SK-N-SH treated with all-trans-retinoic acid at 6 μM for 48 hours (cell line): Measurements from ENCODE around the gene DUSP7.

Experiments used
- ATAC-seq: fragments of 200-7000 bp; cut with Tn5 transposase; 3 replicates; pipeline ENCODE4 v1.9.1; 2020; ENCODE audit warnings: mild to moderate bottlenecking, moderate library complexity
- ARNTL ChIP-seq: fragments of 450-650 bp; formaldehyde crosslinking; IDR thresholded peaks from 2 replicates; pipeline ENCODE4 v1.5.0; 2020; ENCODE audit warnings: low read depth, mild to moderate bottlenecking, moderate library complexity, borderline replicate concordance
- BACH2 ChIP-seq: fragments of 250-450 bp; sonication (Bioruptor Pico); IDR thresholded peaks from 2 replicates; pipeline ENCODE4 v1.9.0; 2021; ENCODE audit warnings: mild to moderate bottlenecking, borderline replicate concordance
- ESRRG ChIP-seq: fragments of 250-450 bp; sonication (Bioruptor Pico); IDR thresholded peaks from 2 replicates; pipeline ENCODE4 v1.6.1; 2021; ENCODE audit warnings: mild to moderate bottlenecking
- ISL1 ChIP-seq: fragments of 250-450 bp; sonication (Bioruptor Pico); IDR thresholded peaks from 2 replicates; pipeline ENCODE4 v2.1.2; 2022; ENCODE audit warnings: mild to moderate bottlenecking, moderate library complexity
- OSR1 ChIP-seq: fragments of 250-450 bp; sonication (Bioruptor Pico); IDR thresholded peaks from 2 replicates; pipeline ENCODE4 v1.8.0; 2022; ENCODE audit warnings: moderate library complexity, mild to moderate bottlenecking, inconsistent platforms
- PPARA ChIP-seq: fragments of 250-450 bp; sonication (Bioruptor Pico); IDR thresholded peaks from 2 replicates; pipeline ENCODE4 v1.5.0; 2020; ENCODE audit warnings: mild to moderate bottlenecking, borderline replicate concordance
- RARB ChIP-seq: fragments of 250-450 bp; sonication (Bioruptor Pico); IDR thresholded peaks from 2 replicates; pipeline ENCODE4 v1.8.0; 2021; ENCODE audit warnings: mild to moderate bottlenecking, moderate library complexity
- SNAI2 ChIP-seq: fragments of 250-450 bp; sonication (Bioruptor Pico); IDR thresholded peaks from 2 replicates; pipeline ENCODE4 v1.5.0; 2020; ENCODE audit warnings: mild to moderate bottlenecking, moderate library complexity
- TCF4 ChIP-seq: fragments of 250-450 bp; sonication (Bioruptor Pico); IDR thresholded peaks from 2 replicates; pipeline ENCODE4 v1.8.0; 2021; ENCODE audit warnings: mild to moderate bottlenecking, moderate library complexity, borderline replicate concordance
- TOX ChIP-seq: fragments of 250-450 bp; sonication (Bioruptor Pico); IDR thresholded peaks from 2 replicates; pipeline ENCODE4 v1.8.0; 2021; ENCODE audit warnings: mild to moderate bottlenecking, moderate library complexity, borderline replicate concordance
- ZC3H10 ChIP-seq: fragments of 250-450 bp; sonication (Bioruptor Pico); IDR thresholded peaks from 2 replicates; pipeline ENCODE4 v1.5.1; 2021; ENCODE audit warnings: mild to moderate bottlenecking, moderate library complexity
- ZFP3 ChIP-seq: fragments of 250-450 bp; sonication (Bioruptor Pico); IDR thresholded peaks from 2 replicates; pipeline ENCODE4 v1.5.0; 2020; ENCODE audit warnings: mild to moderate bottlenecking, moderate library complexity
- ZFP30 ChIP-seq: fragments of 450-650 bp; formaldehyde crosslinking; IDR thresholded peaks from 2 replicates; pipeline ENCODE4 v1.5.0; 2022; ENCODE audit warnings: mild to moderate bottlenecking, moderate library complexity
- ZNF565 ChIP-seq: fragments of 450-650 bp; formaldehyde crosslinking; conservative IDR thresholded peaks from 2 replicates; pipeline ENCODE4 v1.5.0; 2020; ENCODE audit warnings: low read depth, mild to moderate bottlenecking, moderate library complexity
- ZNF70 ChIP-seq: fragments of 450-650 bp; formaldehyde crosslinking; IDR thresholded peaks from 2 replicates; pipeline ENCODE4 v1.5.0; 2020; ENCODE audit warnings: mild to moderate bottlenecking, moderate library complexity
- ZNF8 ChIP-seq: fragments of 450-650 bp; formaldehyde crosslinking; IDR thresholded peaks from 2 replicates; pipeline ENCODE4 v1.5.0; 2020; ENCODE audit warnings: mild to moderate bottlenecking, moderate library complexity
- TF ChIP-seq, protein P1 (sequence below): fragments of 250-450 bp; sonication (Bioruptor Pico); IDR thresholded peaks from 2 replicates; pipeline ENCODE4 v1.5.0; 2020; ENCODE audit warnings: mild to moderate bottlenecking, moderate library complexity
- TF ChIP-seq, protein P2 (sequence below): fragments of 250-450 bp; sonication (Bioruptor Pico); IDR thresholded peaks from 2 replicates; pipeline ENCODE4 v1.5.1; 2021; ENCODE audit warnings: mild to moderate bottlenecking, moderate library complexity
- TF ChIP-seq, protein P3 (sequence below): fragments of 250-450 bp; sonication (Bioruptor Pico); IDR thresholded peaks from 2 replicates; pipeline ENCODE4 v1.8.0; 2020; ENCODE audit warnings: mild to moderate bottlenecking, moderate library complexity, borderline replicate concordance
- TF ChIP-seq, protein P4 (sequence below): fragments of 250-450 bp; sonication (Bioruptor Pico); IDR thresholded peaks from 2 replicates; pipeline ENCODE4 v1.8.0; 2021; ENCODE audit warnings: low read depth, mild to moderate bottlenecking, moderate library complexity, borderline replicate concordance
- TF ChIP-seq, protein P5 (sequence below): fragments of 250-450 bp; sonication (Bioruptor Pico); IDR thresholded peaks from 2 replicates; pipeline ENCODE4 v1.5.1; 2020; ENCODE audit warnings: low read depth, mild to moderate bottlenecking, moderate library complexity

Gene DUSP7

DNA sequence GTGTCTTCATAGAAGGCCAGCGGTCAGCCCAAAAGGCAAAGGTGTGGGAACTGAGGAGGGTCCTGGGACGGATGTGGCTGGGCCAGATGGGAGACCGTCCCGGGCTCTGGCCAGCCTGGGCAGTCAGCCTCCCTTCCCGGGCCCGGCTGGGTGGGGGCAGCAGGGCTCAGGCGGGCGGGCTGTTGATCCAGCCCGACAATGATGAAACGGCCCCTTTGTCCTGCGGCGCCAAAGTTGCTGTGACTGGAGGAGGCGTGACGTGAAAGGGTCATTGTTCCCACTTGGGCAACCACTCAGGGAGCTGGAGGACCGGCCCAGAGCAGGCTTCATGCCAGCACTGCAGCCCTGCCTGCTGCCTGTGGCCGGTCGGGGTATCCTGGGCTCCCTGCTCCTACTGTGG, 16.5 kb downstream of the DUSP7 start:
- no peak for TF ChIP-seq OSR1 (CRISPR knock-in tag)
- TF ChIP-seq ESRRG (CRISPR knock-in tag): no peak
- no peak for TF ChIP-seq ZNF70
- TF ChIP-seq, protein P1, sequence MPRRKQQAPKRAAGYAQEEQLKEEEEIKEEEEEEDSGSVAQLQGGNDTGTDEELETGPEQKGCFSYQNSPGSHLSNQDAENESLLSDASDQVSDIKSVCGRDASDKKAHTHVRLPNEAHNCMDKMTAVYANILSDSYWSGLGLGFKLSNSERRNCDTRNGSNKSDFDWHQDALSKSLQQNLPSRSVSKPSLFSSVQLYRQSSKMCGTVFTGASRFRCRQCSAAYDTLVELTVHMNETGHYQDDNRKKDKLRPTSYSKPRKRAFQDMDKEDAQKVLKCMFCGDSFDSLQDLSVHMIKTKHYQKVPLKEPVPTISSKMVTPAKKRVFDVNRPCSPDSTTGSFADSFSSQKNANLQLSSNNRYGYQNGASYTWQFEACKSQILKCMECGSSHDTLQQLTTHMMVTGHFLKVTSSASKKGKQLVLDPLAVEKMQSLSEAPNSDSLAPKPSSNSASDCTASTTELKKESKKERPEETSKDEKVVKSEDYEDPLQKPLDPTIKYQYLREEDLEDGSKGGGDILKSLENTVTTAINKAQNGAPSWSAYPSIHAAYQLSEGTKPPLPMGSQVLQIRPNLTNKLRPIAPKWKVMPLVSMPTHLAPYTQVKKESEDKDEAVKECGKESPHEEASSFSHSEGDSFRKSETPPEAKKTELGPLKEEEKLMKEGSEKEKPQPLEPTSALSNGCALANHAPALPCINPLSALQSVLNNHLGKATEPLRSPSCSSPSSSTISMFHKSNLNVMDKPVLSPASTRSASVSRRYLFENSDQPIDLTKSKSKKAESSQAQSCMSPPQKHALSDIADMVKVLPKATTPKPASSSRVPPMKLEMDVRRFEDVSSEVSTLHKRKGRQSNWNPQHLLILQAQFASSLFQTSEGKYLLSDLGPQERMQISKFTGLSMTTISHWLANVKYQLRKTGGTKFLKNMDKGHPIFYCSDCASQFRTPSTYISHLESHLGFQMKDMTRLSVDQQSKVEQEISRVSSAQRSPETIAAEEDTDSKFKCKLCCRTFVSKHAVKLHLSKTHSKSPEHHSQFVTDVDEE (CRISPR knock-in tag): no peak
- TF ChIP-seq, protein P2, sequence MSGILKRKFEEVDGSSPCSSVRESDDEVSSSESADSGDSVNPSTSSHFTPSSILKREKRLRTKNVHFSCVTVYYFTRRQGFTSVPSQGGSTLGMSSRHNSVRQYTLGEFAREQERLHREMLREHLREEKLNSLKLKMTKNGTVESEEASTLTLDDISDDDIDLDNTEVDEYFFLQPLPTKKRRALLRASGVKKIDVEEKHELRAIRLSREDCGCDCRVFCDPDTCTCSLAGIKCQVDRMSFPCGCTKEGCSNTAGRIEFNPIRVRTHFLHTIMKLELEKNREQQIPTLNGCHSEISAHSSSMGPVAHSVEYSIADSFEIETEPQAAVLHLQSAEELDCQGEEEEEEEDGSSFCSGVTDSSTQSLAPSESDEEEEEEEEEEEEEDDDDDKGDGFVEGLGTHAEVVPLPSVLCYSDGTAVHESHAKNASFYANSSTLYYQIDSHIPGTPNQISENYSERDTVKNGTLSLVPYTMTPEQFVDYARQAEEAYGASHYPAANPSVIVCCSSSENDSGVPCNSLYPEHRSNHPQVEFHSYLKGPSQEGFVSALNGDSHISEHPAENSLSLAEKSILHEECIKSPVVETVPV (CRISPR knock-in tag): no peak
- TF ChIP-seq SNAI2 (CRISPR knock-in tag): no peak
- no peak for TF ChIP-seq ZFP30
- no peak for TF ChIP-seq BACH2 (CRISPR knock-in tag)
- TF ChIP-seq ZC3H10 (CRISPR knock-in tag): no peak
- TF ChIP-seq ZNF8 (CRISPR knock-in tag): no peak
- TF ChIP-seq TCF4 (CRISPR knock-in tag): no peak
- no peak for TF ChIP-seq PPARA
- TF ChIP-seq ARNTL (CRISPR knock-in tag): no peak
- no peak for TF ChIP-seq ZNF565 (CRISPR knock-in tag)
- no peak for TF ChIP-seq ZFP3 (CRISPR knock-in tag)
- no peak for TF ChIP-seq TOX (CRISPR knock-in tag)
- TF ChIP-seq ISL1 (CRISPR knock-in tag): no peak
- TF ChIP-seq, protein P3, sequence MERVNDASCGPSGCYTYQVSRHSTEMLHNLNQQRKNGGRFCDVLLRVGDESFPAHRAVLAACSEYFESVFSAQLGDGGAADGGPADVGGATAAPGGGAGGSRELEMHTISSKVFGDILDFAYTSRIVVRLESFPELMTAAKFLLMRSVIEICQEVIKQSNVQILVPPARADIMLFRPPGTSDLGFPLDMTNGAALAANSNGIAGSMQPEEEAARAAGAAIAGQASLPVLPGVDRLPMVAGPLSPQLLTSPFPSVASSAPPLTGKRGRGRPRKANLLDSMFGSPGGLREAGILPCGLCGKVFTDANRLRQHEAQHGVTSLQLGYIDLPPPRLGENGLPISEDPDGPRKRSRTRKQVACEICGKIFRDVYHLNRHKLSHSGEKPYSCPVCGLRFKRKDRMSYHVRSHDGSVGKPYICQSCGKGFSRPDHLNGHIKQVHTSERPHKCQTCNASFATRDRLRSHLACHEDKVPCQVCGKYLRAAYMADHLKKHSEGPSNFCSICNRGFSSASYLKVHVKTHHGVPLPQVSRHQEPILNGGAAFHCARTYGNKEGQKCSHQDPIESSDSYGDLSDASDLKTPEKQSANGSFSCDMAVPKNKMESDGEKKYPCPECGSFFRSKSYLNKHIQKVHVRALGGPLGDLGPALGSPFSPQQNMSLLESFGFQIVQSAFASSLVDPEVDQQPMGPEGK: no peak
- TF ChIP-seq, protein P4, sequence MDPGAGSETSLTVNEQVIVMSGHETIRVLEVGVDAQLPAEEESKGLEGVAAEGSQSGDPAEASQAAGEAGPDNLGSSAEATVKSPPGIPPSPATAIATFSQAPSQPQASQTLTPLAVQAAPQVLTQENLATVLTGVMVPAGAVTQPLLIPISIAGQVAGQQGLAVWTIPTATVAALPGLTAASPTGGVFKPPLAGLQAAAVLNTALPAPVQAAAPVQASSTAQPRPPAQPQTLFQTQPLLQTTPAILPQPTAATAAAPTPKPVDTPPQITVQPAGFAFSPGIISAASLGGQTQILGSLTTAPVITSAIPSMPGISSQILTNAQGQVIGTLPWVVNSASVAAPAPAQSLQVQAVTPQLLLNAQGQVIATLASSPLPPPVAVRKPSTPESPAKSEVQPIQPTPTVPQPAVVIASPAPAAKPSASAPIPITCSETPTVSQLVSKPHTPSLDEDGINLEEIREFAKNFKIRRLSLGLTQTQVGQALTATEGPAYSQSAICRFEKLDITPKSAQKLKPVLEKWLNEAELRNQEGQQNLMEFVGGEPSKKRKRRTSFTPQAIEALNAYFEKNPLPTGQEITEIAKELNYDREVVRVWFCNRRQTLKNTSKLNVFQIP (CRISPR knock-in tag): no peak
- TF ChIP-seq, protein P5, sequence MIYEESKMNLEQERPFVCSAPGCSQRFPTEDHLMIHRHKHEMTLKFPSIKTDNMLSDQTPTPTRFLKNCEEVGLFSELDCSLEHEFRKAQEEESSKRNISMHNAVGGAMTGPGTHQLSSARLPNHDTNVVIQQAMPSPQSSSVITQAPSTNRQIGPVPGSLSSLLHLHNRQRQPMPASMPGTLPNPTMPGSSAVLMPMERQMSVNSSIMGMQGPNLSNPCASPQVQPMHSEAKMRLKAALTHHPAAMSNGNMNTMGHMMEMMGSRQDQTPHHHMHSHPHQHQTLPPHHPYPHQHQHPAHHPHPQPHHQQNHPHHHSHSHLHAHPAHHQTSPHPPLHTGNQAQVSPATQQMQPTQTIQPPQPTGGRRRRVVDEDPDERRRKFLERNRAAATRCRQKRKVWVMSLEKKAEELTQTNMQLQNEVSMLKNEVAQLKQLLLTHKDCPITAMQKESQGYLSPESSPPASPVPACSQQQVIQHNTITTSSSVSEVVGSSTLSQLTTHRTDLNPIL (CRISPR knock-in tag): no peak
- no peak for ATAC-seq

DNA sequence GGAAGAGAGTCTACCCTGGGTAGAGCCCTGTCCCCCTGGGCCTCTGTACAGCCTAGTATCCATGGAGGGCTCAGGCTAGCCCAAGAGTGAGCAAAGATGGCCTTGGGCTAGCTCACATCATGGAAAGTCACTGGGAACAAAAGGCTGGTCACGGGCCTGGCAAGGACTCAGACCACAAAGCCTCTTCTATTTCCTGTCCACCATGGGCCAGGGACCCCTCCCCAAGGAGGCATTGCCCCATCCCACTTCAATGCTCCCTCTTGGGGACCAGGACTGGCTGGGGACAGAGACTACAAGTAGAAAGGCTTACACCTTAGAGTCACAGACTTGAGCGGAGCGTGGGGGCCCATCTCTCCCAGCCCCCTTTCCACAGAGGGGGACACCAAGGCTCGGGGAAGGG, 16.9 kb downstream of the DUSP7 start:
- TF ChIP-seq ZFP3 (CRISPR knock-in tag): no peak
- TF ChIP-seq TCF4 (CRISPR knock-in tag): no peak
- no peak for TF ChIP-seq ISL1 (CRISPR knock-in tag)
- TF ChIP-seq, protein P2 (CRISPR knock-in tag): no peak
- no peak for TF ChIP-seq ESRRG (CRISPR knock-in tag)
- no peak for TF ChIP-seq RARB (CRISPR knock-in tag)
- no peak for TF ChIP-seq ZNF565 (CRISPR knock-in tag)
- TF ChIP-seq ZNF70: no peak
- TF ChIP-seq ZC3H10 (CRISPR knock-in tag): no peak
- no peak for TF ChIP-seq ARNTL (CRISPR knock-in tag)
- TF ChIP-seq, all 23 proteins: peak for 0
- ATAC-seq: no peak
